B cell (primary cell): ENCODE measurements around the gene SPACA1. TPM values are rescaled to one million over a fixed set of nuclear protein-coding genes. Genes with fewer than 3 reads are reported as not detected.

Source experiments
- ATAC-seq: fragments of 200-7000 bp; cut with Tn5 transposase; one replicate; pipeline ENCODE4 v1.10.0; 2021; ENCODE audit warnings: low read depth, mild to moderate bottlenecking, moderate number of reproducible peaks, moderate library complexity
- CTCF ChIA-PET: fragments of 350-600 bp; sonication (Branson Sonifier 250); formaldehyde crosslinking; loops from one replicate; lab custom pipeline; 2021; ENCODE audit warnings: antibody characterized with exemption, inconsistent platforms; lab: Charles Lee
- POLR2A ChIA-PET: fragments of 350-600 bp; sonication (Branson Sonifier 250); formaldehyde crosslinking; loops from one replicate; lab custom pipeline; 2021; ENCODE audit warnings: antibody characterized with exemption; lab: Charles Lee
- DNase-seq: peaks from one replicate; pipeline ENCODE4 v3.0.0; 2013
- H2AFZ ChIP-seq: 2 replicates; pipeline ENCODE4 v1.6.1; 2012; ENCODE audit warnings: mild to moderate bottlenecking, low read depth, low read length; ENCODE audit not compliant: insufficient read depth, poor library complexity, severe bottlenecking
- H3K27ac ChIP-seq, 2 donors: 1 replicate in 1 of 2; 2 replicates in 1 of 2; pipeline ENCODE4 v1.5.1; 2012 to 2013; ENCODE audit warnings: low read length in 2 of 2, mild to moderate bottlenecking in 2 of 2, moderate library complexity in 1 of 2
- H3K27me3 ChIP-seq, 4 experiments: fragments of 200-600 bp in 1 of 4; sonication (generic) in 1 of 4; replicated peaks in 1 of 4; 1 replicate in 2 of 4; 2 replicates in 2 of 4; pipeline versions ENCODE4 v1.6.1 to v1.7.0; 2013 to 2016; ENCODE audit warnings: low read length in 3 of 4, mild to moderate bottlenecking in 2 of 4, mixed read lengths in 1 of 4, moderate library complexity in 1 of 4; ENCODE audit not compliant: insufficient read depth in 4 of 4, control insufficient read depth in 3 of 4; ENCODE audit errors: control extremely low read depth in 1 of 4
- H3K36me3 ChIP-seq, 2 experiments: replicated peaks in 1 of 2; 1 replicate in 1 of 2; 2 replicates in 1 of 2; pipeline versions ENCODE4 v1.6.1 to v1.7.1; 2013; ENCODE audit warnings: low read length in 1 of 2; ENCODE audit not compliant: insufficient read depth in 2 of 2, control insufficient read depth in 1 of 2; ENCODE audit errors: control extremely low read depth in 1 of 2, extremely low read depth in 1 of 2
- H3K4me1 ChIP-seq, 2 donors: fragments of 200-600 bp in 1 of 2; sonication (generic) in 1 of 2; 1 replicate in 1 of 2; 2 replicates in 1 of 2; pipeline versions ENCODE4 v1.5.1 to v1.6.1; 2013 to 2017; ENCODE audit warnings: low read length in 2 of 2; ENCODE audit not compliant: control insufficient read depth in 2 of 2, insufficient read depth in 2 of 2
- H3K4me2 ChIP-seq: replicated peaks from 2 replicates; pipeline ENCODE3; 2012; ENCODE audit warnings: mild to moderate bottlenecking, low read depth, low read length; ENCODE audit not compliant: poor library complexity, severe bottlenecking
- H3K4me3 ChIP-seq, 5 experiments: fragments of 200-600 bp in 1 of 5; sonication (generic) in 1 of 5; 1 replicate in 3 of 5; 2 replicates in 2 of 5; pipeline versions ENCODE4 v1.5.1 to v1.7.0; 2011 to 2016; ENCODE audit warnings: low read length in 4 of 5, mild to moderate bottlenecking in 4 of 5, low read depth in 2 of 5, control low read depth in 1 of 5, moderate library complexity in 1 of 5; ENCODE audit not compliant: insufficient read depth in 1 of 5; ENCODE audit errors: control extremely low read depth in 1 of 5, extremely low read depth in 1 of 5
- H3K79me2 ChIP-seq: fragments of 200-600 bp; sonication (generic); one replicate; pipeline ENCODE4 v1.6.0; 2016; ENCODE audit warnings: low read length; ENCODE audit not compliant: control insufficient read depth, insufficient read depth
- H3K9ac ChIP-seq: fragments of 200-600 bp; sonication (generic); 2 replicates; pipeline ENCODE4 v1.6.1; 2017; ENCODE audit warnings: mild to moderate bottlenecking, low read length, moderate library complexity
- H3K9me3 ChIP-seq, 3 donors: one replicate each; pipeline versions ENCODE4 v1.6.1 to v1.7.1; 2013; ENCODE audit warnings: low read length in 2 of 3; ENCODE audit not compliant: control insufficient read depth in 2 of 3, insufficient read depth in 1 of 3; ENCODE audit errors: control extremely low read depth in 1 of 3
- H4K20me1 ChIP-seq: 2 replicates; pipeline ENCODE4 v1.6.0; 2012; ENCODE audit warnings: mild to moderate bottlenecking, low read length; ENCODE audit not compliant: insufficient read depth, control insufficient read depth, poor library complexity, severe bottlenecking
- H3K27ac Mint-ChIP-seq: one replicate; pipeline ENCODE4 v1.8.0; 2021; ENCODE audit warnings: mixed read lengths
- H3K27me3 Mint-ChIP-seq: one replicate; pipeline ENCODE4 v1.8.0; 2021; ENCODE audit warnings: mixed read lengths
- H3K4me1 Mint-ChIP-seq: one replicate; pipeline ENCODE4 v1.8.0; 2021; ENCODE audit warnings: mixed read lengths
- H3K4me3 Mint-ChIP-seq: one replicate; pipeline ENCODE4 v1.8.0; 2021; ENCODE audit warnings: mixed read lengths
- H3K9me3 Mint-ChIP-seq: one replicate; pipeline ENCODE4 v1.8.0; 2022; ENCODE audit warnings: mixed read lengths; ENCODE audit not compliant: insufficient read depth
- CTCF ChIP-seq: fragments of 200-600 bp; IDR thresholded peaks from one replicate; pipeline ENCODE4 v1.8.0; 2022; ENCODE audit warnings: antibody characterized with exemption, mild to moderate bottlenecking
- EZH2 ChIP-seq: IDR thresholded peaks from 2 replicates; pipeline ENCODE4 v1.6.1; 2012; ENCODE audit warnings: borderline replicate concordance, low read depth, mild to moderate bottlenecking, moderate library complexity, low read length; ENCODE audit not compliant: insufficient read depth, poor library complexity, severe bottlenecking
- WGBS: methylation state at CpG from one replicate; pipeline ENCODE4 v1.1.5; 2013; ENCODE audit warnings: missing lambda C conversion rate; ENCODE audit not compliant: insufficient coverage; 5-methylcytosine and 5-hydroxymethylcytosine counted together
- intact Hi-C: fragments of 100-400 bp; cut with micrococcal nuclease; formaldehyde crosslinking; loops from one replicate; pipeline ENCODE4 v1.10.0; 2022
- polyA plus RNA-seq: library from polyadenylated mRNA; depleted of rRNA; stranded (reverse); fragments of >200 nt; gene quantifications from 2 replicates; pipeline ENCODE4 v1.2.3, GENCODE V29; 2012
- total RNA-seq, 2 donors: library from RNA; stranded (reverse); fragments of 120-200 nt in 1 of 2; gene quantifications; 1 replicate in 1 of 2; 2 replicates in 1 of 2; pipeline versions ENCODE4 v1.2.3 to v1.2.4, GENCODE V29; 2013 to 2022

Gene SPACA1
- total and polyA plus RNA-seq, 2 donors (not counting 1 experiment from before 2014, with no cell fraction given), result not detected

GRCh38 chr6:88107241-88107640 lies 59.6 kb downstream of the SPACA1 start:
- intact Hi-C loops, result no loop called here
- Histone ChIP-seq H3K9me3 (no peaks in the 10 kb centered on the region), H2AFZ (no peak overlapping the region), H3K27ac (no peak overlapping the region), H3K79me2 (no peaks in the 10 kb centered on the region), H3K4me3 (no peak overlapping the region), H3K4me2 (no peak overlapping the region), H3K4me1 (no peaks in the 10 kb centered on the region), H3K9ac (no peak overlapping the region), H4K20me1 (no peaks in the 10 kb centered on the region), H3K27me3 (peaks cover 0 to 3% (median 1%) of the 10 kb centered on the region in 4 experiments), H3K36me3 (no peaks in the 10 kb centered on the region)
- H3K4me1 Mint-ChIP-seq, result no peaks in the 10 kb centered on the region
- TF ChIP-seq EZH2 (no peak), CTCF (no peak)
- DNase-seq, result no peak
- no peak overlapping the region for H3K27ac Mint-ChIP-seq
- peaks cover 3% of the 10 kb centered on the region for H3K27me3 Mint-ChIP-seq
- POLR2A ChIA-PET, result no interaction called here
- no peak overlapping the region for H3K4me3 Mint-ChIP-seq
- CTCF ChIA-PET, result interaction anchor here (1.2 kb wide), 1 partner anchor 58 kb away, joined by 4 read pairs; no protein-coding TSS in a partner anchor
- ATAC-seq, result no peak
- H3K9me3 Mint-ChIP-seq, result no peaks in the 10 kb centered on the region

- no peaks in the 10 kb centered on the region for H3K9me3 ChIP-seq
- no peaks in the 10 kb centered on the region for H3K36me3 ChIP-seq
- intact Hi-C loops, result no loop called here
- TF ChIP-seq CTCF (no peak), EZH2 (no peak)
- peaks cover 20% of the 10 kb centered on the region for H3K4me1 Mint-ChIP-seq
- no peak overlapping the region for H3K27ac Mint-ChIP-seq
- ChIA-PET POLR2A (no interaction called here), CTCF (no interaction called here)
- H3K27me3 Mint-ChIP-seq, result peaks cover 7% of the 10 kb centered on the region
- DNase-seq (no peak), ATAC-seq (no peak)
- H3K79me2 ChIP-seq, result no peaks in the 10 kb centered on the region
- no peak overlapping the region for H3K4me3 ChIP-seq
- peaks cover 18 to 19% of the 10 kb centered on the region in 2 donors for H3K4me1 ChIP-seq
- H3K27me3 ChIP-seq, result peaks cover 0 to 3% (median 1%) of the 10 kb centered on the region in 4 experiments
- H3K4me3 Mint-ChIP-seq, result no peak overlapping the region
- H3K4me2 ChIP-seq, result no peak overlapping the region
- no peaks in the 10 kb centered on the region for H4K20me1 ChIP-seq
- 90% methylated on average over 5 of the region's 5 CpGs for WGBS
- H3K9ac ChIP-seq, result no peak overlapping the region
- no peak overlapping the region for H2AFZ ChIP-seq
- H3K27ac ChIP-seq, result no peak overlapping the region
- H3K9me3 Mint-ChIP-seq, result no peaks in the 10 kb centered on the region
Measured at GRCh38 chr6:88111991-88112390, 64.3 kb downstream of the SPACA1 start.
